Measurements from ENCODE around the gene TGFBR3L.

Gene TGFBR3L

GRCh38 chr19:7963566-7963965, 48.9 kb downstream of the TGFBR3L start:
- DNase-seq: no peak

DNA sequence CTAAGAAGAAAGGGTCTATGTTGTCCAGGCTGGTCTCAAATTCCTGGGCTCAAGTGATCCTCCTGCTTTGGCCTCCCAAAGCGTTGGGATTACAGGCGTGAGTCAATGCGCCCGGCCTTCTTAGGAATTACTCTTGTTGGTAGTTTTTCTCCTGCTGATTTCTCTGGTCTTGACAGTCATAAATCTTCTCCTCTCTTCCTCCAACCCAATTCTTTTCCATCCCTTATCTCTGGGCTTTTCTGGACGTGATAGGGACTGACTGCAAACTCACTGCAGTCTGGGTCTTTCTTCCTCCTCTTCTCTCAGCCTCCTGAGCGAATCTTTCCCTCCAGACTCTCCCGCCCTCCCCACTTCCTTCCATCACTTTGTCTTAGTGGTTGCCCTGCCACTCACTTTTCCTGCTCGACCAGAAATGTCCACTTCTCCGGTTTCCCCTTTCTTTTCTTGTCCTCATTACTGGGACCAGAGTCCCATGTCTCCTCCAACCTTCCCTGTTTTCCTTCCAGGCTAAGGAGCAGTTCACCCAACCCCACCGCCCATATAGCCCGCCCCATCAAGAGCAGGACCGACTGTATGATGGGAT, 50.7 kb downstream of the TGFBR3L start:
- no peak for DNase-seq

DNA sequence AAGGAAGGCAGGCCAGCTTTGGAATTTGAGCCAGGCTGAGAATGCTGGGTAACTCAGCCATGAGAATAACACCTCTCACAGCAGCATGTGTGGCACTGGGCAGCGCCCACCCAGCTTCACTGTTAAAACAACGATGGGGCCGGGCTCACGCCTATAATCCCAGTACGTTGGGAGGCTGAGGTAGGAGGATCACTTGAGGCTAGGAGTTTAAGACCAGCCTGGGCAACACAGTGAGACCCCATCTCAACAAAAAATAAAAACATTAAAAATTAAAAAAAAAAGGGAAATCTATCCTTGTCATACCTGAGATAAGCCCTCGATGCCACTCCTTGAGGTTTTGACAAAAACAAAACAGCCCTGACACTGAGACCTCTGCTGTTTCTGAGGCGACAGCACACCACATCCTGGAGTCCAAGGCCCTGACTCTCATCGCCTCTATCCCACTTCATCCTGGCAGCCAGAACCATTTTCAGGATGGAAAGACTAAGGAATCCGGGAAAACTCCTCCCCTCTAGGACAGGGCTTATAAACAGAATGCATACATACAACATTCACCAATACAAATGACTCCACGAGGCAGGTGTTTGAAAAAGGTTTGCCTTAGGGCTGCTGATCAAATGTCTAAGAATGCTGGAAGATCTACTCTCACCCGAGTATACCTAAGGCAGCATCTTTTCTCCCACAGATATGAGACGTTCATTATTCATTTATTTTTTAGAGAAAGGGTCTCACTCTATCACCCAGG, 51.5 kb downstream of the TGFBR3L start:
- no peak for DNase-seq

- no peak for DNase-seq
Measured at GRCh38 chr19:7968008-7968795, 53.6 kb downstream of the TGFBR3L start.
